Upper lobe of left lung (tissue), 4 donors: ENCODE results near the gene FBLN7.

ENCODE experiments used
- CTCF ChIP-seq, 6 experiments: fragments of 450-650 bp in 4 of 6; fragments of 200-600 bp in 2 of 6; sonication (generic) in 2 of 6; IDR thresholded peaks; one replicate each; pipeline ENCODE4 v1.5.1; 2016 to 2019; ENCODE audit warnings: antibody characterized with exemption in 6 of 6
- POLR2A ChIP-seq, 4 donors: fragments of 450-650 bp; IDR thresholded peaks; one replicate each; pipeline ENCODE4 v1.5.1; 2016 to 2017; ENCODE audit warnings: antibody characterized with exemption in 4 of 4, mild to moderate bottlenecking in 2 of 4

- TF ChIP-seq POLR2A (IDR thresholded peaks at IDR 0.05) (no peak), CTCF (IDR thresholded peaks at IDR 0.05) (no peak)
Measured at GRCh38 chr2:112140899-112141625, 2.9 kb downstream of the FBLN7 start.
